SK-N-SH (cell line): ENCODE results near the gene MYH6.

Source experiments
- EP300 ChIP-seq, 2 experiments: IDR thresholded peaks; 2 replicates each; pipeline versions ENCODE4 v1.4.0 to v1.6.1; 2012; ENCODE audit warnings: borderline replicate concordance in 1 of 2, low read depth in 1 of 2, low read length in 1 of 2
- JUND ChIP-seq: IDR thresholded peaks from 2 replicates; pipeline ENCODE4 v1.4.0; 2012
- MAX ChIP-seq: IDR thresholded peaks from 2 replicates; pipeline ENCODE4 v1.4.0; 2012; ENCODE audit warnings: low read depth
- MXI1 ChIP-seq: IDR thresholded peaks from 2 replicates; pipeline ENCODE4 v1.6.1; 2012; ENCODE audit warnings: mild to moderate bottlenecking, low read depth, low read length, improper control_type of control experiment
- PBX3 ChIP-seq: IDR thresholded peaks from 2 replicates; pipeline ENCODE4; 2012
- POLR2AphosphoS5 ChIP-seq: IDR thresholded peaks from 2 replicates; pipeline ENCODE4 v1.6.1; 2012; ENCODE audit warnings: low read depth, low read length
- RXRA ChIP-seq: IDR thresholded peaks from 2 replicates; pipeline ENCODE4 v1.4.0; 2012; ENCODE audit warnings: low read depth, mild to moderate bottlenecking, borderline replicate concordance
- ZBTB33 ChIP-seq: IDR thresholded peaks from 2 replicates; pipeline ENCODE4 v1.4.0; 2012; ENCODE audit warnings: low read depth, borderline replicate concordance
- TF ChIP-seq, protein P1 (sequence below): fragments of 200-600 bp; sonication (generic); IDR thresholded peaks from 2 replicates; pipeline ENCODE4 v1.6.1; 2017; ENCODE audit warnings: antibody characterized with exemption, mild to moderate bottlenecking, moderate library complexity

DNA sequence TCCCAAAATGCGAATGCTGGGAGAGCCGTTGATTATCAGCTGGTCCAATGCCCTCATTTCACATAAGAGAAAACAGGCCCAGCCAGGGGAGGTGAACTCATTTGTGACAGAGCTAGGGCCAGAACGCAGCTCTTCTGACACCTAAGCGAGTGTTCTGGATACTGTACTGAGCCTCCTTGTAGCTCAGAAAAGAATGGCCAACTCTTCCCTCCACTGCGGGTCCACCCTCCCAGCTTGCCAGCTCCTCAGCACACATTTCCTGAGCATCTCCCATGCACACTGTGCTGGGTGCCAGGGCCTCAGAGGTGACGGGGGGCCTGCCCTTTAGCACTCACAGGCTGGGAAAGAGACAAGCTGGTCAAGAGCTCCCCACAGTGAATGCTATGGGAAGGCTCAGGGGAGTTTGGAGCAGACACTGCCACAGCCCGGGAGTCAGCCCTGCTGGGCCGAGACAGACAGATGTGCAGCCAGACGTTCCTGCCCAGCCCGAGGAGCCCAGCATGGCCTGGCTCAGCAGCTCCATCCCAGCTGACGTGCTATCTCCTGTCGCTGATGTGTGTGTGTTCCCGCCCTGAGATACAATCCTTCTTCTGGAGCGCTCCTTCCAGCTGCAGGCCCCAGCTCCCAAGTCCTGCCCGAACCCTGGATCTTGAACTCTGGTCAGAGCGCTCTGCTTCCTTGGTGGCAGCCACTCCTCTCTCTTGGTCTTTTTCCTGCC lies 27.7 kb downstream of the MYH6 start:
- TF ChIP-seq MAX (no peak), PBX3 (no peak), POLR2AphosphoS5 (no peak), RXRA (no peak), ZBTB33 (no peak), EP300 (IDR thresholded peaks at IDR 0.05; ENCODE audit: borderline replicate concordance in 1 of 2, low read depth in 1 of 2, low read length in 1 of 2) (no peak), JUND (no peak), MXI1 (no peak)
- TF ChIP-seq, protein P1, sequence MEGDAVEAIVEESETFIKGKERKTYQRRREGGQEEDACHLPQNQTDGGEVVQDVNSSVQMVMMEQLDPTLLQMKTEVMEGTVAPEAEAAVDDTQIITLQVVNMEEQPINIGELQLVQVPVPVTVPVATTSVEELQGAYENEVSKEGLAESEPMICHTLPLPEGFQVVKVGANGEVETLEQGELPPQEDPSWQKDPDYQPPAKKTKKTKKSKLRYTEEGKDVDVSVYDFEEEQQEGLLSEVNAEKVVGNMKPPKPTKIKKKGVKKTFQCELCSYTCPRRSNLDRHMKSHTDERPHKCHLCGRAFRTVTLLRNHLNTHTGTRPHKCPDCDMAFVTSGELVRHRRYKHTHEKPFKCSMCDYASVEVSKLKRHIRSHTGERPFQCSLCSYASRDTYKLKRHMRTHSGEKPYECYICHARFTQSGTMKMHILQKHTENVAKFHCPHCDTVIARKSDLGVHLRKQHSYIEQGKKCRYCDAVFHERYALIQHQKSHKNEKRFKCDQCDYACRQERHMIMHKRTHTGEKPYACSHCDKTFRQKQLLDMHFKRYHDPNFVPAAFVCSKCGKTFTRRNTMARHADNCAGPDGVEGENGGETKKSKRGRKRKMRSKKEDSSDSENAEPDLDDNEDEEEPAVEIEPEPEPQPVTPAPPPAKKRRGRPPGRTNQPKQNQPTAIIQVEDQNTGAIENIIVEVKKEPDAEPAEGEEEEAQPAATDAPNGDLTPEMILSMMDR = no peak
